ENCODE measurements around the gene TNS3.

TNS3 gene

GRCh38 chr7:47428052-47428767, 153.7 kb downstream of the TNS3 start:
- DNase-seq (ENCODE audit: low spot score), result no peak

- no peak for DNase-seq (ENCODE audit: low spot score)
Observed at GRCh38 chr7:47427051-47427643, 154.8 kb downstream of the TNS3 start.

GRCh38 chr7:47424523-47424922, 157.4 kb downstream of the TNS3 start:
- no peak for DNase-seq (ENCODE audit: low spot score)

GRCh38 chr7:47423196-47423595, 158.7 kb downstream of the TNS3 start:
- DNase-seq (ENCODE audit: low spot score), result no peak

GRCh38 chr7:47422611-47423010, 159.3 kb downstream of the TNS3 start:
- no peak for DNase-seq (ENCODE audit: low spot score)

GRCh38 chr7:47421456-47421855, 160.5 kb downstream of the TNS3 start:
- no peak for DNase-seq (ENCODE audit: low spot score)

- DNase-seq (ENCODE audit: low spot score), result no peak
Observed at GRCh38 chr7:47420122-47420780, 161.7 kb downstream of the TNS3 start.

- no peak for DNase-seq (ENCODE audit: low spot score)
Observed at GRCh38 chr7:47419471-47419870, 162.4 kb downstream of the TNS3 start.

- DNase-seq (ENCODE audit: low spot score), result no peak
Observed at GRCh38 chr7:47418601-47419309, 163.2 kb downstream of the TNS3 start.

GRCh38 chr7:47416492-47417480, 165.1 kb downstream of the TNS3 start:
- DNase-seq (ENCODE audit: low spot score), result no peak

- no peak for DNase-seq (ENCODE audit: low spot score)
Observed at GRCh38 chr7:47415318-47416212, 166.3 kb downstream of the TNS3 start.

GRCh38 chr7:47414342-47415317, 167.3 kb downstream of the TNS3 start:
- no peak for DNase-seq (ENCODE audit: low spot score)

GRCh38 chr7:47413526-47414341, 168.2 kb downstream of the TNS3 start:
- no peak for DNase-seq (ENCODE audit: low spot score)

GRCh38 chr7:47411901-47412300, 170.0 kb downstream of the TNS3 start:
- DNase-seq (ENCODE audit: low spot score), result no peak

GRCh38 chr7:47411281-47411869, 170.5 kb downstream of the TNS3 start:
- no peak for DNase-seq (ENCODE audit: low spot score)

GRCh38 chr7:47408675-47409074, 173.2 kb downstream of the TNS3 start:
- DNase-seq (ENCODE audit: low spot score), result no peak

GRCh38 chr7:47407821-47408674, 173.9 kb downstream of the TNS3 start:
- DNase-seq (ENCODE audit: low spot score), result no peak

All from NAMALWA (cell line).